ENCODE measurements around the gene WFDC12. TPM values are rescaled to one million over a fixed set of nuclear protein-coding genes. Genes with fewer than 3 reads are reported as not detected.
A peak's percentile ranks its signal among the peaks of the same experiment; 100 is the strongest.

Gene WFDC12
- total RNA-seq, 2 experiments from 2014 or later = not detected

DNA sequence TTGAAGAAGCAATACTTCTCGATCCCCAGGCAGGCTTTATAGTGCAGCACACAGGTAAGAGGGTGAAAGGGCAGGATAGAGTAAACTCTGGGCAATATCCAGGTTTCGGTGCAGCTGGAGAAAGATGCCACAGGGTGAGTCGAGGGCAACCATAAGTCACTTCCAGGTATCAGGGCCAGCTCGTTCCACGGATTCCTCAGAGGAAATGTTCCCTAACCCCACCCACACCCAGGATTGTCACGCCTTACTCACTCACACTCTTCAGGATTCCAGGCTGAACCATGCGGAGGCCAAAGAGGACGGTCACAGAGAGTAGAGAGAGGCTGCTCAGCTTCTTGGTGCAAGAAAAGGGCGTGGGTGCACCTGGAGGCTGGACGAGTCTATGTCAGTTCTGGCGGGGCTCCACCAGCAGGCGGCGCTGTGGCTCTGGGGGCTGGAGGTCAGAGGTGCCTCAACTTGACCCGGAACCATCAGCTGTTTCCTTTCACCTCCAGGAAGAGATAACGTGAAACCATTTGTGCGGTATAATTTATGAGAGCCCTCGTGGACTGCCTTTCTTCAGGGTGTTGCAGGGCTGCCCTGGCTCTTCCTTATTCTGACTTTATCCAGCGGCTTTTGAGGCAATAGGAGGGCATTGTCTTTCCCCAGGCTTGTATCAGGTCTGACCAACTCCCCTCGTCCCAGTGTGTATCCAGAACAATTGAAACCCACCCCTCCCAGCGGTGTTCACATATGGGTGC, 14.5 kb upstream of the WFDC12 start:
- DNase-seq = peak; percentile 77
- CTCF ChIA-PET = interaction anchor here (0.7 to 4.5 kb wide), 10 partner anchors 8 to 272 kb away, joined by 3 to 43 read pairs (median 4); no protein-coding TSS in a partner anchor
- Mint-ChIP-seq H3K4me3 (no peak overlapping the region), H3K27ac (no peak overlapping the region), H3K27me3 (peaks cover 9% of the 10 kb centered on the region), H3K36me3 (no peaks in the 10 kb centered on the region), H3K9me3 (ENCODE audit: low read depth) (no peaks in the 10 kb centered on the region), H3K4me1 (no peaks in the 10 kb centered on the region)
- peak; percentile 55 for ATAC-seq

GRCh38 chr20:45136911-45137310, 12.6 kb upstream of the WFDC12 start:
- Mint-ChIP-seq H3K27ac (no peak overlapping the region), H3K9me3 (ENCODE audit: low read depth) (no peaks in the 10 kb centered on the region), H3K4me1 (no peaks in the 10 kb centered on the region), H3K36me3 (no peaks in the 10 kb centered on the region), H3K27me3 (peaks cover 21% of the 10 kb centered on the region), H3K4me3 (no peak overlapping the region)
- DNase-seq = no peak
- no peak for ATAC-seq
- CTCF ChIA-PET = no interaction called here

DNA sequence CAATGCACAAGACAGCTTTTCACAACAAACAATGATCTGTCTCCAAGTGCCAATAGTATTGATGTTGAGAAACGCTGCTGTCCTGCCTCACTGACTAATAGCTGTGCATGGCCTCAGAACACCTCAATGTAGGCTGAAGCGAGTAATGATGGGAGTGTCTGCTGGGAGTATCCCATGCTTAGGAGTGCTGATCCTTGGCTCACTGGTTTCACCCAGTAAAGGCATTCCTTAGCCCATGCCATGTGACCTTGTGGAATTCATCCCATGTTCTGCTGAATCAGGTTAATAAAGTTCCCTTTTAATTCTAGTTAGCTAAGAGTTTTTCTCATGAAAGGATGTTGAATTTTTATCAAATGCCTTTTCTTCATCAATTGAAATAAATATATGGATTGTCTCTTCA, 3.8 kb upstream of the WFDC12 start:
- Mint-ChIP-seq H3K27me3 (peaks cover 64% of the 10 kb centered on the region), H3K36me3 (no peaks in the 10 kb centered on the region), H3K4me1 (no peaks in the 10 kb centered on the region), H3K4me3 (no peak overlapping the region), H3K9me3 (ENCODE audit: low read depth) (no peaks in the 10 kb centered on the region), H3K27ac (no peak overlapping the region)
- CTCF ChIA-PET = no interaction called here
- no peak for DNase-seq
- no peak for ATAC-seq

GRCh38 chr20:45121388-45121787, 2.9 kb downstream of the WFDC12 start:
- no peaks in the 10 kb centered on the region for H3K4me1 Mint-ChIP-seq
- H3K27ac Mint-ChIP-seq = no peak overlapping the region
- no peak for ATAC-seq

GRCh38 chr20:45119556-45120266, 4.6 kb downstream of the WFDC12 start:
- H3K9me3 Mint-ChIP-seq (ENCODE audit: low read depth) = no peaks in the 10 kb centered on the region
- ATAC-seq (no peak), DNase-seq (no peak)
- H3K4me3 Mint-ChIP-seq = no peak overlapping the region
- CTCF ChIA-PET = interaction anchor here (1.4 kb wide), 1 partner anchor 19 kb away, joined by 3 read pairs; no protein-coding TSS in a partner anchor
- no peak overlapping the region for H3K27ac Mint-ChIP-seq
- peaks cover 37% of the 10 kb centered on the region for H3K27me3 Mint-ChIP-seq
- peaks cover 3% of the 10 kb centered on the region for H3K4me1 Mint-ChIP-seq
- H3K36me3 Mint-ChIP-seq = no peaks in the 10 kb centered on the region

More at GRCh38 chr20:45121388-45121787, 2.9 kb downstream of the WFDC12 start:
- DNase-seq = no peak
- H3K36me3 Mint-ChIP-seq = no peaks in the 10 kb centered on the region
- no peaks in the 10 kb centered on the region for H3K9me3 Mint-ChIP-seq (ENCODE audit: low read depth)
- H3K4me3 Mint-ChIP-seq = no peak overlapping the region
- H3K27me3 Mint-ChIP-seq = peaks cover 47% of the 10 kb centered on the region
- CTCF ChIA-PET = interaction anchor here (1.4 to 1.5 kb wide), 3 partner anchors 9 to 171 kb away, joined by 3 to 7 read pairs (median 3); no protein-coding TSS in a partner anchor

DNA sequence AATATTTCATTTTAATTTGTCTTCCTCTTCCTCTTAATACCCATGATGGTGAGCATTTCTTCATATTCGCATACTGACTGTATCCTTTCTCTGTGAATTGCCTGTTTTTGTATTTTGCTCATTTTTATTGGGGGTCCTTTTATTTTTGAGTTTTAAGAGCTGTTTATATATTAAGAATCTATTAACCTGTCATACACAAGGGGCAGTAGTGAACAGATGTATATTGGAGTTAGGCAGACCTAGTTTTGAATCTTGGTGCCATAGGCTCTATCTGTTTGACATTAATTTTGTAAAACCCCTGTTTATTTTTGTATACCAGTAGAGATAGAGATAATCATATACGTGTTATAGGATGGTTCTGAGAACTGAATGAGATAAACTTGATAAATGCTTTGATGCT, 6.2 kb downstream of the WFDC12 start:
- Mint-ChIP-seq H3K36me3 (no peaks in the 10 kb centered on the region), H3K9me3 (ENCODE audit: low read depth) (no peaks in the 10 kb centered on the region), H3K27ac (no peak overlapping the region), H3K27me3 (peaks cover 34% of the 10 kb centered on the region), H3K4me3 (no peak overlapping the region), H3K4me1 (peaks cover 3% of the 10 kb centered on the region)
- CTCF ChIA-PET = interaction anchor here (0.8 to 1.0 kb wide), 2 partner anchors 11 to 173 kb away, joined by 3 to 4 read pairs; no protein-coding TSS in a partner anchor
- no peak for ATAC-seq
- no peak for DNase-seq

DNA sequence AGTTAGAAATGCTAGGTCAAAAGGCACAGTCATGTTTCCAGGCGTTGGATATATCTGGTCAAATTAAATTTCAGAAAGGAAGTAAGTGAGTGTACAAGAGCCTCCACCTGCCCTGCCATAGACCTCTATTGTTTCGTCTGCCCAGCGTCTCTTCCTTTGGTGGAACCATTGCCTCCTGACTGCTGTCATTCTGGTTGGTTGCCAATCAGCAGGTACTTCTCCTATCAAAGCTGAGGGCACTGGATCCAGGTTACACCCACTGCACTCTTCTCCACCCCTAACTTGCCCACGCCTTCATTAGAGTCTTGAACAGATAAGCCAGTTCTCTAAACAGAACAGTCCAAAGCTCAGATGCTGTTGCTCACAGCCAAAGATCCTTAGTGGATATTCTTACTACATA, 6.7 kb downstream of the WFDC12 start:
- H3K27me3 Mint-ChIP-seq = peaks cover 31% of the 10 kb centered on the region
- H3K4me3 Mint-ChIP-seq = no peak overlapping the region
- peaks cover 3% of the 10 kb centered on the region for H3K4me1 Mint-ChIP-seq
- H3K27ac Mint-ChIP-seq = no peak overlapping the region
- ATAC-seq (no peak), DNase-seq (no peak)
- H3K9me3 Mint-ChIP-seq (ENCODE audit: low read depth) = no peaks in the 10 kb centered on the region
- no peaks in the 10 kb centered on the region for H3K36me3 Mint-ChIP-seq
- CTCF ChIA-PET = interaction anchor here (0.8 to 1.0 kb wide), 2 partner anchors 10 to 173 kb away, joined by 3 to 4 read pairs; no protein-coding TSS in a partner anchor

- Mint-ChIP-seq H3K4me3 (no peak overlapping the region), H3K4me1 (peaks cover 3% of the 10 kb centered on the region), H3K36me3 (no peaks in the 10 kb centered on the region), H3K27ac (no peak overlapping the region), H3K27me3 (peaks cover 21% of the 10 kb centered on the region), H3K9me3 (ENCODE audit: low read depth) (no peaks in the 10 kb centered on the region)
- DNase-seq (no peak), ATAC-seq (no peak)
- CTCF ChIA-PET = interaction anchor here (1.7 to 12.3 kb wide), 3 partner anchors 20 to 177 kb away, joined by 4 to 122 read pairs (median 6); no protein-coding TSS in a partner anchor
These were observed 8.4 kb downstream of the WFDC12 start for GRCh38 chr20:45115829-45116228.

GRCh38 chr20:45115386-45115774, 8.9 kb downstream of the WFDC12 start:
- ATAC-seq = no peak
- H3K27me3 Mint-ChIP-seq = peaks cover 18% of the 10 kb centered on the region
- H3K4me1 Mint-ChIP-seq = peaks cover 3% of the 10 kb centered on the region
- no peaks in the 10 kb centered on the region for H3K9me3 Mint-ChIP-seq (ENCODE audit: low read depth)
- no peaks in the 10 kb centered on the region for H3K36me3 Mint-ChIP-seq
- no peak overlapping the region for H3K4me3 Mint-ChIP-seq
- no peak overlapping the region for H3K27ac Mint-ChIP-seq
- CTCF ChIA-PET = interaction anchor here (0.5 to 12.3 kb wide), 5 partner anchors 20 to 1538 kb away, joined by 3 to 122 read pairs (median 4); no protein-coding TSS in a partner anchor
- DNase-seq = no peak

GRCh38 chr20:45114465-45115385, 9.5 kb downstream of the WFDC12 start, which contains the start of gene WFDC5:
Gene WFDC5 (minus strand): TSS chr20:45115174. CDS start chr20:45115083, 91 bp downstream.
- peak; percentile 53 for ATAC-seq
- no peaks in the 10 kb centered on the region for H3K36me3 Mint-ChIP-seq
- CTCF ChIA-PET = interaction anchor here (0.5 to 12.3 kb wide), 5 partner anchors 19 to 1537 kb away, joined by 3 to 122 read pairs (median 4); no protein-coding TSS in a partner anchor
- DNase-seq = no peak
- no peaks in the 10 kb centered on the region for H3K9me3 Mint-ChIP-seq (ENCODE audit: low read depth)
- no peak within 1 kb of the TSS for H3K4me3 Mint-ChIP-seq
- peaks cover 3% of the 10 kb centered on the region for H3K4me1 Mint-ChIP-seq
- H3K27ac Mint-ChIP-seq = no peak within 1 kb of the TSS
- peaks cover 14% of the 10 kb centered on the region for H3K27me3 Mint-ChIP-seq

- no peak overlapping the region for H3K27ac Mint-ChIP-seq
- H3K9me3 Mint-ChIP-seq (ENCODE audit: low read depth) = no peaks in the 10 kb centered on the region
- H3K36me3 Mint-ChIP-seq = no peaks in the 10 kb centered on the region
- H3K4me1 Mint-ChIP-seq = peaks cover 3% of the 10 kb centered on the region
- no peak for ATAC-seq
- H3K27me3 Mint-ChIP-seq = peaks cover 10% of the 10 kb centered on the region
- H3K4me3 Mint-ChIP-seq = no peak overlapping the region
- CTCF ChIA-PET = interaction anchor here (1.5 to 12.3 kb wide), 2 partner anchors 18 to 31 kb away, joined by 3 to 122 read pairs; no protein-coding TSS in a partner anchor
- no peak for DNase-seq
These were observed 10.4 kb downstream of the WFDC12 start for GRCh38 chr20:45113865-45114264.

- H3K27me3 Mint-ChIP-seq = peaks cover 5% of the 10 kb centered on the region
- CTCF ChIA-PET = interaction anchor here (1.5 to 12.3 kb wide), 10 partner anchors 9 to 427 kb away, joined by 3 to 122 read pairs (median 6); no protein-coding TSS in a partner anchor
- no peak overlapping the region for H3K27ac Mint-ChIP-seq
These were observed 11.5 kb downstream of the WFDC12 start for GRCh38 chr20:45112754-45113153.

More at GRCh38 chr20:45112754-45113153, 11.5 kb downstream of the WFDC12 start:
- Mint-ChIP-seq H3K36me3 (no peaks in the 10 kb centered on the region), H3K4me1 (peaks cover 3% of the 10 kb centered on the region), H3K9me3 (ENCODE audit: low read depth) (no peaks in the 10 kb centered on the region), H3K4me3 (no peak overlapping the region)
- no peak for ATAC-seq
- no peak for DNase-seq
